K562 (cell line): ENCODE results near the gene EIF5B. TPM values are rescaled to one million over a fixed set of nuclear protein-coding genes. Genes with fewer than 3 reads are reported as not detected.
A peak's percentile ranks its signal among the peaks of the same experiment; 100 is the strongest.

Experiments
- BACH1 ChIP-seq: fragments of 200-800 bp; sonication (Bioruptor generic); IDR thresholded peaks from 2 replicates; pipeline ENCODE4 v1.6.1; 2016; ENCODE audit warnings: missing genetic modification characterization, missing compliant biosample characterization
- BCL6 ChIP-seq: fragments of 250-450 bp; sonication (Bioruptor Pico); IDR thresholded peaks from 2 replicates; pipeline ENCODE4 v1.4.0; 2020
- EZH2 ChIP-seq: IDR thresholded peaks from 2 replicates; pipeline ENCODE4 v1.6.1; 2012; ENCODE audit warnings: low read depth, mild to moderate bottlenecking, inconsistent platforms, low read length, borderline replicate concordance
- GATAD2B ChIP-seq: fragments of 450-650 bp; IDR thresholded peaks from 2 replicates; pipeline ENCODE4 v1.6.1; 2017; ENCODE audit warnings: mild to moderate bottlenecking, borderline replicate concordance
- MAFK ChIP-seq: IDR thresholded peaks from 2 replicates; pipeline ENCODE4 v1.6.1; 2011; ENCODE audit warnings: low read length, improper control_type of control experiment
- MEIS2 ChIP-seq: fragments of 450-650 bp; IDR thresholded peaks from 2 replicates; pipeline ENCODE4 v1.6.1; 2014; ENCODE audit warnings: mild to moderate bottlenecking; ENCODE audit not compliant: partially characterized antibody
- MYBL2 ChIP-seq, 2 experiments: fragments of 450-650 bp in 1 of 2; sonication (generic) in 1 of 2; formaldehyde crosslinking in 1 of 2; IDR thresholded peaks; 2 replicates each; pipeline versions ENCODE4 v1.6.1 to v1.8.1; 2017 to 2022; ENCODE audit warnings: borderline replicate concordance in 1 of 2, inconsistent platforms in 1 of 2, low read depth in 1 of 2, mild to moderate bottlenecking in 1 of 2, missing genetic modification reagents in 1 of 2, moderate library complexity in 1 of 2
- NR1H2 ChIP-seq: sonication (generic); formaldehyde crosslinking; IDR thresholded peaks from 2 replicates; pipeline ENCODE4 v1.4.0; 2020; ENCODE audit warnings: mild to moderate bottlenecking, missing genetic modification reagents
- RAD51 ChIP-seq: fragments of 450-650 bp; IDR thresholded peaks from 2 replicates; pipeline ENCODE4 v1.7.1; 2016; ENCODE audit warnings: low read depth, mild to moderate bottlenecking, borderline replicate concordance
- SMARCB1 ChIP-seq: IDR thresholded peaks from 2 replicates; pipeline ENCODE4 v1.6.1; 2011; ENCODE audit warnings: improper control_type of control experiment, low read depth; ENCODE audit not compliant: insufficient read length
- SRSF3 ChIP-seq: fragments of 200-400 bp; formaldehyde crosslinking; IDR thresholded peaks from 2 replicates; pipeline ENCODE4 v1.6.1; 2016; ENCODE audit warnings: mild to moderate bottlenecking, low read length, moderate library complexity; ENCODE audit not compliant: insufficient read depth
- TSC22D4 ChIP-seq: fragments of 450-650 bp; IDR thresholded peaks from 2 replicates; pipeline ENCODE4 v1.6.1; 2016; ENCODE audit warnings: missing genetic modification characterization, missing biosample characterization, control low read depth
- ZNF699 ChIP-seq: fragments of 250-450 bp; sonication (Bioruptor Pico); IDR thresholded peaks from 2 replicates; pipeline ENCODE4 v1.8.0; 2021; ENCODE audit warnings: mild to moderate bottlenecking, moderate library complexity; ENCODE audit not compliant: insufficient replicate concordance
- polyA plus RNA-seq, 8 experiments: library from polyadenylated mRNA; depleted of rRNA in 4 of 8; stranded (reverse) in 5 of 8; unstranded in 3 of 8; fragments of >200 nt; fragmentation: Nextera tagmentation in 2 of 8; fragmentation: Illumina TruSeq in 1 of 8; extraction: Ambion mirVana in 2 of 8; extraction: Trizol in 1 of 8; gene quantifications; 2 replicates each; pipeline versions ENCODE4 v1.2.1 to v1.2.3, GENCODE V29; 2011 to 2014; ENCODE audit warnings: inconsistent platforms in 1 of 8, missing spikeins in 1 of 8
- total RNA-seq, 7 experiments: library from RNA; depleted of rRNA in 6 of 7; stranded (reverse); fragments of >200 nt in 6 of 7; fragmentation: Illumina TruSeq in 2 of 7; extraction: Trizol in 2 of 7; gene quantifications; 2 replicates each; pipeline versions ENCODE4 v1.2.1 to v1.2.3, GENCODE V29; 2011 to 2021; ENCODE audit warnings: low replicate concordance in 1 of 7
- TF ChIP-seq, protein P1 (sequence below), 2 experiments: fragments of 150-350 bp in 1 of 2; IDR thresholded peaks; 2 replicates each; pipeline ENCODE4 v1.6.1; 2012 to 2016; ENCODE audit warnings: low read depth in 2 of 2, low read length in 2 of 2, mild to moderate bottlenecking in 1 of 2, moderate library complexity in 1 of 2
- TF ChIP-seq, protein P2 (sequence below): fragments of 150-350 bp; IDR thresholded peaks from 2 replicates; pipeline ENCODE4 v1.6.1; 2014; ENCODE audit warnings: low read depth, mild to moderate bottlenecking, low read length, borderline replicate concordance
- TF ChIP-seq, protein P3 (sequence below), 2 experiments: IDR thresholded peaks in 1 of 2; conservative IDR thresholded peaks in 1 of 2; 2 replicates each; pipeline ENCODE4 v1.6.1; 2016; ENCODE audit warnings: low read depth in 2 of 2, mild to moderate bottlenecking in 1 of 2, missing compliant biosample characterization in 1 of 2, missing genetic modification characterization in 1 of 2, moderate library complexity in 1 of 2

EIF5B gene
- total and polyA plus RNA-seq, 9 of the 15 experiments (the other 6 are each of a cell fraction or from before 2014, with no cell fraction given) = 26.5 to 143 (median 47.7) TPM

DNA sequence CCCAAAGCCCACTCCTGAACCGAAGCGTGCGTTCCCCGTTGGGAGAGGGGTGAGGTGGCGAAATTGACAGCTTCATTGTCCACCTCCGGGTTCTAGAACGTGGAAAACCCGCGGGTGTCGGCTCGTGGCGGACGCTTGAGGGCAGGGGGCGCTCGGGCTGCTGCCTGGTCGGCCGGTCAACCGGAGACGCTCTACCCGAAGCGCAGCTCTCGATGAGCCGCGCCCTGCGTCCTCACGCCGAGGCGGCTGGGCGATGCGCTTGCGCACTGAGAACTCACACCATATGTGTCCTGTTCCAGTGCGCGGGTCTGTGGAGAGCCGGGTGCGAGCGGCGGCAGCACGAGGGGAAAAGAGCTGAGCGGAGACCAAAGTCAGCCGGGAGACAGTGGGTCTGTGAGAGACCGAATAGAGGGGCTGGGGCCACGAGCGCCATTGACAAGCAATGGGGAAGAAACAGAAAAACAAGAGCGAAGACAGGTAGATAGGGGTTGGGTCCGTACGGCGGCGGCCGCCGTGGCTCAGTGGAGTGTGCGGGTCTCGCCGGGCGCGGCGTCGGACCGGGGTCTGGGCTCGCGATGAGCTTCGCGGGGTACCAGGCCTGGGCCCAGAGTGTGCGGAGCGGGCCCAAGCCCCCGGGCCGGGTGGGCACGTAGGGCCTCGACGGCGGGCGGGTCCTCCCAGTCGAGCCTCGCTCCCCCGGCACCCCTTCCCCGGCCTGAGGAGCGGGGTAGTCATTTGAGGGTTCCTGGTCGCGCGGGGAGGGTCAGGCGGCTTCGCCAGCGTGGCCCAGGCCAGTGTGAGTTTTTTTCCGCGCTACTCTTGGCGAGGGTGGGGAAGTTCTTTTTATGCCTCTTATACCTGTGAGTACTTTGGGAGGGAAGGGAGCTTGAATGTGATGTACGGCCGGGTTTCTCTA lies at the start of gene EIF5B (continued):
- TF ChIP-seq, protein P1, sequence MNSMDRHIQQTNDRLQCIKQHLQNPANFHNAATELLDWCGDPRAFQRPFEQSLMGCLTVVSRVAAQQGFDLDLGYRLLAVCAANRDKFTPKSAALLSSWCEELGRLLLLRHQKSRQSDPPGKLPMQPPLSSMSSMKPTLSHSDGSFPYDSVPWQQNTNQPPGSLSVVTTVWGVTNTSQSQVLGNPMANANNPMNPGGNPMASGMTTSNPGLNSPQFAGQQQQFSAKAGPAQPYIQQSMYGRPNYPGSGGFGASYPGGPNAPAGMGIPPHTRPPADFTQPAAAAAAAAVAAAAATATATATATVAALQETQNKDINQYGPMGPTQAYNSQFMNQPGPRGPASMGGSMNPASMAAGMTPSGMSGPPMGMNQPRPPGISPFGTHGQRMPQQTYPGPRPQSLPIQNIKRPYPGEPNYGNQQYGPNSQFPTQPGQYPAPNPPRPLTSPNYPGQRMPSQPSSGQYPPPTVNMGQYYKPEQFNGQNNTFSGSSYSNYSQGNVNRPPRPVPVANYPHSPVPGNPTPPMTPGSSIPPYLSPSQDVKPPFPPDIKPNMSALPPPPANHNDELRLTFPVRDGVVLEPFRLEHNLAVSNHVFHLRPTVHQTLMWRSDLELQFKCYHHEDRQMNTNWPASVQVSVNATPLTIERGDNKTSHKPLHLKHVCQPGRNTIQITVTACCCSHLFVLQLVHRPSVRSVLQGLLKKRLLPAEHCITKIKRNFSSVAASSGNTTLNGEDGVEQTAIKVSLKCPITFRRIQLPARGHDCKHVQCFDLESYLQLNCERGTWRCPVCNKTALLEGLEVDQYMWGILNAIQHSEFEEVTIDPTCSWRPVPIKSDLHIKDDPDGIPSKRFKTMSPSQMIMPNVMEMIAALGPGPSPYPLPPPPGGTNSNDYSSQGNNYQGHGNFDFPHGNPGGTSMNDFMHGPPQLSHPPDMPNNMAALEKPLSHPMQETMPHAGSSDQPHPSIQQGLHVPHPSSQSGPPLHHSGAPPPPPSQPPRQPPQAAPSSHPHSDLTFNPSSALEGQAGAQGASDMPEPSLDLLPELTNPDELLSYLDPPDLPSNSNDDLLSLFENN (IDR thresholded peaks at IDR 0.05; ENCODE audit: low read depth in 2 of 2, low read length in 2 of 2) = peak in 1 of 2 experiments; percentile 47; a peak in 1 of 4 replicates
- TF ChIP-seq MYBL2 (IDR thresholded peaks at IDR 0.05; ENCODE audit: low read depth) (no peak), MYBL2 (CRISPR knock-in tag; IDR thresholded peaks at IDR 0.05; ENCODE audit: borderline replicate concordance) (no peak), RAD51 (no peak), MEIS2 (peak; percentile 81), SMARCB1 (no peak), EZH2 (no peak), NR1H2 (CRISPR knock-in tag) (no peak), ZNF699 (CRISPR knock-in tag) (no peak), BACH1 (tag) (no peak), TSC22D4 (tag) (no peak), MAFK (no peak), SRSF3 (0 out of 2 replicates have a peak, but pooled peaks have one; percentile 61), GATAD2B (peak; percentile 52; the same call in 1 of the 2 replicates), BCL6 (no peak)
- TF ChIP-seq, protein P2, sequence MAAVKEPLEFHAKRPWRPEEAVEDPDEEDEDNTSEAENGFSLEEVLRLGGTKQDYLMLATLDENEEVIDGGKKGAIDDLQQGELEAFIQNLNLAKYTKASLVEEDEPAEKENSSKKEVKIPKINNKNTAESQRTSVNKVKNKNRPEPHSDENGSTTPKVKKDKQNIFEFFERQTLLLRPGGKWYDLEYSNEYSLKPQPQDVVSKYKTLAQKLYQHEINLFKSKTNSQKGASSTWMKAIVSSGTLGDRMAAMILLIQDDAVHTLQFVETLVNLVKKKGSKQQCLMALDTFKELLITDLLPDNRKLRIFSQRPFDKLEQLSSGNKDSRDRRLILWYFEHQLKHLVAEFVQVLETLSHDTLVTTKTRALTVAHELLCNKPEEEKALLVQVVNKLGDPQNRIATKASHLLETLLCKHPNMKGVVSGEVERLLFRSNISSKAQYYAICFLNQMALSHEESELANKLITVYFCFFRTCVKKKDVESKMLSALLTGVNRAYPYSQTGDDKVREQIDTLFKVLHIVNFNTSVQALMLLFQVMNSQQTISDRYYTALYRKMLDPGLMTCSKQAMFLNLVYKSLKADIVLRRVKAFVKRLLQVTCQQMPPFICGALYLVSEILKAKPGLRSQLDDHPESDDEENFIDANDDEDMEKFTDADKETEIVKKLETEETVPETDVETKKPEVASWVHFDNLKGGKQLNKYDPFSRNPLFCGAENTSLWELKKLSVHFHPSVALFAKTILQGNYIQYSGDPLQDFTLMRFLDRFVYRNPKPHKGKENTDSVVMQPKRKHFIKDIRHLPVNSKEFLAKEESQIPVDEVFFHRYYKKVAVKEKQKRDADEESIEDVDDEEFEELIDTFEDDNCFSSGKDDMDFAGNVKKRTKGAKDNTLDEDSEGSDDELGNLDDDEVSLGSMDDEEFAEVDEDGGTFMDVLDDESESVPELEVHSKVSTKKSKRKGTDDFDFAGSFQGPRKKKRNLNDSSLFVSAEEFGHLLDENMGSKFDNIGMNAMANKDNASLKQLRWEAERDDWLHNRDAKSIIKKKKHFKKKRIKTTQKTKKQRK = no peak
- TF ChIP-seq, protein P3, sequence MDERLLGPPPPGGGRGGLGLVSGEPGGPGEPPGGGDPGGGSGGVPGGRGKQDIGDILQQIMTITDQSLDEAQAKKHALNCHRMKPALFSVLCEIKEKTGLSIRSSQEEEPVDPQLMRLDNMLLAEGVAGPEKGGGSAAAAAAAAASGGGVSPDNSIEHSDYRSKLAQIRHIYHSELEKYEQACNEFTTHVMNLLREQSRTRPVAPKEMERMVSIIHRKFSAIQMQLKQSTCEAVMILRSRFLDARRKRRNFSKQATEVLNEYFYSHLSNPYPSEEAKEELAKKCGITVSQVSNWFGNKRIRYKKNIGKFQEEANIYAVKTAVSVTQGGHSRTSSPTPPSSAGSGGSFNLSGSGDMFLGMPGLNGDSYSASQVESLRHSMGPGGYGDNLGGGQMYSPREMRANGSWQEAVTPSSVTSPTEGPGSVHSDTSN (CRISPR knock-in tag; IDR thresholded peaks at IDR 0.05; ENCODE audit: low read depth) = no peak
- TF ChIP-seq, protein P3 (tag; conservative IDR thresholded peaks at IDR 0.05; ENCODE audit: low read depth) = no peak
